Measurements from ENCODE around the gene PYGM. TPM values are rescaled to one million over a fixed set of nuclear protein-coding genes. Genes with fewer than 3 reads are reported as not detected.

The PYGM gene
- total RNA-seq, 1 experiment from 2014 or later, result 6.6 TPM

DNA sequence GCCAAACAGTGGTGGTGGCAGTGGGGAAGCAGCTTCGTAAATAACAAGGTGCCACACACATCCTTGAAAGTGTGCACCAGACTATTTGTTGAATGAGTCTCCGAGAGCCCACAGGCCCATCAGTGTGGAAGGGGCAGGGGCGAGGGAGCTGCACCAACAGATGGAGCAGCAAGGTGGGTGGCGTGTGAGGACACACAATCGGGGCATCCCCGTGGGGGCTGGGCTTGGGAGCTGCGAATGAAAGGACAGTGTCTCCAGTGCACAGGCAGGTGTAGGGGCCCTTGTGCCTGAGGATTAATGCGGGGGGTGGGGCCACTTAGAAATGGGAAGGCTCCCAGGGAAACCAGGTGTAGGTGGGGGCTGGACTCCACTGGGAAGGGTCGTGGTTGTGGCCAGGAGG is 39.6 kb downstream of the PYGM start:
- no peak overlapping the region for H3K4me3 Mint-ChIP-seq
- ChIA-PET POLR2A (no interaction called here), CTCF (interaction anchor here (0.8 to 1.3 kb wide), 2 partner anchors 67 to 230 kb away, joined by 3 to 4 read pairs; no protein-coding TSS in a partner anchor)
- DNase-seq (ENCODE audit: low spot score) (no peak), ATAC-seq (no peak)
- TF ChIP-seq FOXP1 (CRISPR knock-in tag; IDR thresholded peaks at IDR 0.05; ENCODE audit: borderline replicate concordance) (no peak), AFF4 (CRISPR knock-in tag; IDR thresholded peaks at IDR 0.05; ENCODE audit: borderline replicate concordance) (no peak), ZMAT4 (CRISPR knock-in tag; IDR thresholded peaks at IDR 0.05) (no peak), CBFB (CRISPR knock-in tag; IDR thresholded peaks at IDR 0.05; ENCODE audit: low read depth) (no peak), ZNF232 (CRISPR knock-in tag; IDR thresholded peaks at IDR 0.05) (no peak), NR1H2 (CRISPR knock-in tag; IDR thresholded peaks at IDR 0.05) (no peak), JUN (CRISPR knock-in tag; IDR thresholded peaks at IDR 0.05) (no peak)
- no peaks in the 10 kb centered on the region for H3K36me3 Mint-ChIP-seq
- H3K27me3 Mint-ChIP-seq (ENCODE audit: low read depth), result peaks cover 75% of the 10 kb centered on the region
- no peaks in the 10 kb centered on the region for H3K9me3 Mint-ChIP-seq
- peaks cover 42% of the 10 kb centered on the region for H3K4me1 Mint-ChIP-seq
- H3K27ac Mint-ChIP-seq, result no peak overlapping the region

DNA sequence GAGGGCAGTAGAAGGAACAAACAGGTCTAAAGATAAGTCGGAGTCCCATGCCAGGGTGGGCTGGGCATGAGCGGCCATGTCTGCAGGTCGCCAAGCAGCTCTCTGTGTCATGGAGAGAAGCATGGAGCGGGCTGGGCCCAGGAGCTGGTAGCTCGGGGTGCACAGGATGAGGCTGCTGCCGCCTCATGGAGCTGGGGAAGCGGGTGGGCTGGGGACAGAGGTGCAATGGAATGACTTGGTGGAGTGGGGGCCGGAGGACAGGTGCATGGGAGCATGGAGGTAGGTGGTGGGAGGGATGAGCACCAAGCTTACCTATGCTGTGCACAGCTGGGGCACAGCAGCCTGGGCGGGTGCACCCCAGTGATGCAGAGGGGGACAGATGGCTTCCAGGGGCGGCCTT is 40.4 kb downstream of the PYGM start:
- Mint-ChIP-seq H3K36me3 (no peaks in the 10 kb centered on the region), H3K4me3 (no peak overlapping the region), H3K9me3 (no peaks in the 10 kb centered on the region), H3K27me3 (ENCODE audit: low read depth) (peaks cover 82% of the 10 kb centered on the region), H3K4me1 (peaks cover 42% of the 10 kb centered on the region), H3K27ac (no peak overlapping the region)
- DNase-seq (ENCODE audit: low spot score) (no peak), ATAC-seq (no peak)
- TF ChIP-seq ZNF121 (CRISPR knock-in tag; IDR thresholded peaks at IDR 0.05) (no peak), TEAD4 (CRISPR knock-in tag; IDR thresholded peaks at IDR 0.05) (no peak), JAZF1 (CRISPR knock-in tag; IDR thresholded peaks at IDR 0.05) (no peak), CREB1 (CRISPR knock-in tag; IDR thresholded peaks at IDR 0.05) (no peak), SP1 (CRISPR knock-in tag; conservative IDR thresholded peaks at IDR 0.05) (no peak), JUN (CRISPR knock-in tag; IDR thresholded peaks at IDR 0.05) (no peak), ZNF138 (CRISPR knock-in tag; conservative IDR thresholded peaks at IDR 0.05) (no peak), NR3C1 (CRISPR knock-in tag; conservative IDR thresholded peaks at IDR 0.05; ENCODE audit: low read depth) (no peak), SMAD3 (CRISPR knock-in tag; IDR thresholded peaks at IDR 0.05; ENCODE audit: borderline replicate concordance) (no peak), ZMAT4 (CRISPR knock-in tag; IDR thresholded peaks at IDR 0.05) (no peak)
- TF ChIP-seq, protein P1, sequence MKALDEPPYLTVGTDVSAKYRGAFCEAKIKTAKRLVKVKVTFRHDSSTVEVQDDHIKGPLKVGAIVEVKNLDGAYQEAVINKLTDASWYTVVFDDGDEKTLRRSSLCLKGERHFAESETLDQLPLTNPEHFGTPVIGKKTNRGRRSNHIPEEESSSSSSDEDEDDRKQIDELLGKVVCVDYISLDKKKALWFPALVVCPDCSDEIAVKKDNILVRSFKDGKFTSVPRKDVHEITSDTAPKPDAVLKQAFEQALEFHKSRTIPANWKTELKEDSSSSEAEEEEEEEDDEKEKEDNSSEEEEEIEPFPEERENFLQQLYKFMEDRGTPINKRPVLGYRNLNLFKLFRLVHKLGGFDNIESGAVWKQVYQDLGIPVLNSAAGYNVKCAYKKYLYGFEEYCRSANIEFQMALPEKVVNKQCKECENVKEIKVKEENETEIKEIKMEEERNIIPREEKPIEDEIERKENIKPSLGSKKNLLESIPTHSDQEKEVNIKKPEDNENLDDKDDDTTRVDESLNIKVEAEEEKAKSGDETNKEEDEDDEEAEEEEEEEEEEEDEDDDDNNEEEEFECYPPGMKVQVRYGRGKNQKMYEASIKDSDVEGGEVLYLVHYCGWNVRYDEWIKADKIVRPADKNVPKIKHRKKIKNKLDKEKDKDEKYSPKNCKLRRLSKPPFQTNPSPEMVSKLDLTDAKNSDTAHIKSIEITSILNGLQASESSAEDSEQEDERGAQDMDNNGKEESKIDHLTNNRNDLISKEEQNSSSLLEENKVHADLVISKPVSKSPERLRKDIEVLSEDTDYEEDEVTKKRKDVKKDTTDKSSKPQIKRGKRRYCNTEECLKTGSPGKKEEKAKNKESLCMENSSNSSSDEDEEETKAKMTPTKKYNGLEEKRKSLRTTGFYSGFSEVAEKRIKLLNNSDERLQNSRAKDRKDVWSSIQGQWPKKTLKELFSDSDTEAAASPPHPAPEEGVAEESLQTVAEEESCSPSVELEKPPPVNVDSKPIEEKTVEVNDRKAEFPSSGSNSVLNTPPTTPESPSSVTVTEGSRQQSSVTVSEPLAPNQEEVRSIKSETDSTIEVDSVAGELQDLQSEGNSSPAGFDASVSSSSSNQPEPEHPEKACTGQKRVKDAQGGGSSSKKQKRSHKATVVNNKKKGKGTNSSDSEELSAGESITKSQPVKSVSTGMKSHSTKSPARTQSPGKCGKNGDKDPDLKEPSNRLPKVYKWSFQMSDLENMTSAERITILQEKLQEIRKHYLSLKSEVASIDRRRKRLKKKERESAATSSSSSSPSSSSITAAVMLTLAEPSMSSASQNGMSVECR (CRISPR knock-in tag; IDR thresholded peaks at IDR 0.05; ENCODE audit: borderline replicate concordance), result no peak
- TF ChIP-seq, protein P2, sequence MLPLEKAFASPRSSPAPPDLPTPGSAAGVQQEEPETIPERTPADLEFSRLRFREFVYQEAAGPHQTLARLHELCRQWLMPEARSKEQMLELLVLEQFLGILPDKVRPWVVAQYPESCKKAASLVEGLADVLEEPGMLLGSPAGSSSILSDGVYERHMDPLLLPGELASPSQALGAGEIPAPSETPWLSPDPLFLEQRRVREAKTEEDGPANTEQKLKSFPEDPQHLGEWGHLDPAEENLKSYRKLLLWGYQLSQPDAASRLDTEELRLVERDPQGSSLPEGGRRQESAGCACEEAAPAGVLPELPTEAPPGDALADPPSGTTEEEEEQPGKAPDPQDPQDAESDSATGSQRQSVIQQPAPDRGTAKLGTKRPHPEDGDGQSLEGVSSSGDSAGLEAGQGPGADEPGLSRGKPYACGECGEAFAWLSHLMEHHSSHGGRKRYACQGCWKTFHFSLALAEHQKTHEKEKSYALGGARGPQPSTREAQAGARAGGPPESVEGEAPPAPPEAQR (CRISPR knock-in tag; IDR thresholded peaks at IDR 0.05), result no peak
- TF ChIP-seq, protein P3, sequence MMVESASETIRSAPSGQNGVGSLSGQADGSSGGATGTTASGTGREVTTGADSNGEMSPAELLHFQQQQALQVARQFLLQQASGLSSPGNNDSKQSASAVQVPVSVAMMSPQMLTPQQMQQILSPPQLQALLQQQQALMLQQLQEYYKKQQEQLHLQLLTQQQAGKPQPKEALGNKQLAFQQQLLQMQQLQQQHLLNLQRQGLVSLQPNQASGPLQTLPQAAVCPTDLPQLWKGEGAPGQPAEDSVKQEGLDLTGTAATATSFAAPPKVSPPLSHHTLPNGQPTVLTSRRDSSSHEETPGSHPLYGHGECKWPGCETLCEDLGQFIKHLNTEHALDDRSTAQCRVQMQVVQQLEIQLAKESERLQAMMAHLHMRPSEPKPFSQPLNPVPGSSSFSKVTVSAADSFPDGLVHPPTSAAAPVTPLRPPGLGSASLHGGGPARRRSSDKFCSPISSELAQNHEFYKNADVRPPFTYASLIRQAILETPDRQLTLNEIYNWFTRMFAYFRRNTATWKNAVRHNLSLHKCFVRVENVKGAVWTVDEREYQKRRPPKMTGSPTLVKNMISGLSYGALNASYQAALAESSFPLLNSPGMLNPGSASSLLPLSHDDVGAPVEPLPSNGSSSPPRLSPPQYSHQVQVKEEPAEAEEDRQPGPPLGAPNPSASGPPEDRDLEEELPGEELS (CRISPR knock-in tag; IDR thresholded peaks at IDR 0.05), result no peak
- TF ChIP-seq, protein P4, sequence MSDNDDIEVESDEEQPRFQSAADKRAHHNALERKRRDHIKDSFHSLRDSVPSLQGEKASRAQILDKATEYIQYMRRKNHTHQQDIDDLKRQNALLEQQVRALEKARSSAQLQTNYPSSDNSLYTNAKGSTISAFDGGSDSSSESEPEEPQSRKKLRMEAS (CRISPR knock-in tag; IDR thresholded peaks at IDR 0.05), result no peak
- TF ChIP-seq, protein P5, sequence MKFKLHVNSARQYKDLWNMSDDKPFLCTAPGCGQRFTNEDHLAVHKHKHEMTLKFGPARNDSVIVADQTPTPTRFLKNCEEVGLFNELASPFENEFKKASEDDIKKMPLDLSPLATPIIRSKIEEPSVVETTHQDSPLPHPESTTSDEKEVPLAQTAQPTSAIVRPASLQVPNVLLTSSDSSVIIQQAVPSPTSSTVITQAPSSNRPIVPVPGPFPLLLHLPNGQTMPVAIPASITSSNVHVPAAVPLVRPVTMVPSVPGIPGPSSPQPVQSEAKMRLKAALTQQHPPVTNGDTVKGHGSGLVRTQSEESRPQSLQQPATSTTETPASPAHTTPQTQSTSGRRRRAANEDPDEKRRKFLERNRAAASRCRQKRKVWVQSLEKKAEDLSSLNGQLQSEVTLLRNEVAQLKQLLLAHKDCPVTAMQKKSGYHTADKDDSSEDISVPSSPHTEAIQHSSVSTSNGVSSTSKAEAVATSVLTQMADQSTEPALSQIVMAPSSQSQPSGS (CRISPR knock-in tag; IDR thresholded peaks at IDR 0.05; ENCODE audit: borderline replicate concordance, low read depth), result no peak
- ChIA-PET CTCF (interaction anchor here (1.1 to 1.3 kb wide), 2 partner anchors 31 to 230 kb away, joined by 3 to 6 read pairs; no protein-coding TSS in a partner anchor), POLR2A (interaction anchor here (0.6 kb wide), 1 partner anchor 326 kb away, joined by 4 read pairs; no protein-coding TSS in a partner anchor)
